ENCODE measurements around the gene PTGES2. TPM values are rescaled to one million over a fixed set of nuclear protein-coding genes. Genes with fewer than 3 reads are reported as not detected.

Gene PTGES2
- total and polyA plus RNA-seq, 2 of the 13 experiments (the other 11 are each of a cell fraction or from before 2014, with no cell fraction given): 63.7 to 79.8 TPM

- TF ChIP-seq TRIM24 (CRISPR knock-in tag; IDR thresholded peaks at IDR 0.05): no peak
- TF ChIP-seq SAP130 (CRISPR knock-in tag; IDR thresholded peaks at IDR 0.05; ENCODE audit: low read depth): peak; percentile 66
- TF ChIP-seq ARID2 (CRISPR knock-in tag; IDR thresholded peaks at IDR 0.05; ENCODE audit: borderline replicate concordance): no peak
- TF ChIP-seq FOXA1 (IDR thresholded peaks at IDR 0.05): no peak
- TF ChIP-seq FOXA1 (CRISPR knock-in tag; IDR thresholded peaks at IDR 0.05): no peak
- no peak for TF ChIP-seq ZNF704 (CRISPR knock-in tag; IDR thresholded peaks at IDR 0.05; ENCODE audit: borderline replicate concordance)
- no peak for TF ChIP-seq BRF2 (CRISPR knock-in tag; IDR thresholded peaks at IDR 0.05)
- TF ChIP-seq AGO2 (optimal IDR thresholded peaks at IDR 0.05; ENCODE audit: low read depth, low read length): peak; percentile 37
- TF ChIP-seq ZNF484 (CRISPR knock-in tag; IDR thresholded peaks at IDR 0.05; ENCODE audit: borderline replicate concordance, low read depth): no peak
- no peak for TF ChIP-seq CTCF (CRISPR knock-in tag; IDR thresholded peaks at IDR 0.05)
- TF ChIP-seq ZNF280B (CRISPR knock-in tag; IDR thresholded peaks at IDR 0.05; ENCODE audit: borderline replicate concordance): no peak
- TF ChIP-seq FOXP4 (CRISPR knock-in tag; IDR thresholded peaks at IDR 0.05): peak; percentile 35; the same call in 1 of the 2 replicates
- TF ChIP-seq ZBED4 (CRISPR knock-in tag; IDR thresholded peaks at IDR 0.05; ENCODE audit: borderline replicate concordance): 0 out of 2 replicates have a peak, but pooled peaks have one; percentile 63
- no peak for TF ChIP-seq SIN3B (IDR thresholded peaks at IDR 0.05; ENCODE audit: low read length)
- no peak for TF ChIP-seq HOXA9 (CRISPR knock-in tag; IDR thresholded peaks at IDR 0.05; ENCODE audit: borderline replicate concordance)
- TF ChIP-seq ZNF501 (CRISPR knock-in tag; IDR thresholded peaks at IDR 0.05): peak; percentile 66; the same call in 1 of the 2 replicates
Measured at GRCh38 chr9:128127990-128128835, 684 bp upstream of the PTGES2 start (continued).
